Measurements from ENCODE around the gene DEGS2.

DNA sequence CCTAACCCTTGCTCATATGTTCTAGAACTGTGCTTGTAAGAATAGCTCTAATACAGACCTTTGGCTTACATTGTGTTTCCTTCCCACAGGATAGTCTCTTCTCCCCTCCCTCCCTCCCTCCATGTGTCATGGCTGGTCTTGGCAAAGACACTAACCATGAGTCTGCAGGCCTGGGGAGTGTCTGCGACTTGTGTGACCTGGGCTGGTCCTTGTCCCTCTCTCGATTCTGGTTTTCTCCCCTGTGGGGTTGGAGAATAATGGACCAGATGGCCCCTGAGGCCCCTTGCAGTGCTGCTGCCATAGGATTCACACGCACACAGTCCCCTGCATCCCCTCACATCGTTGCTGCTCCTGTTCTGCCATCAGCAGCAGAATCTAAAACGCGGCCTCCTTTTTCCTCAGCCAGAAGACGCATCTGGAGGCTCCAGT, 30.3 kb downstream of the DEGS2 start:
- TF ChIP-seq, protein P1, sequence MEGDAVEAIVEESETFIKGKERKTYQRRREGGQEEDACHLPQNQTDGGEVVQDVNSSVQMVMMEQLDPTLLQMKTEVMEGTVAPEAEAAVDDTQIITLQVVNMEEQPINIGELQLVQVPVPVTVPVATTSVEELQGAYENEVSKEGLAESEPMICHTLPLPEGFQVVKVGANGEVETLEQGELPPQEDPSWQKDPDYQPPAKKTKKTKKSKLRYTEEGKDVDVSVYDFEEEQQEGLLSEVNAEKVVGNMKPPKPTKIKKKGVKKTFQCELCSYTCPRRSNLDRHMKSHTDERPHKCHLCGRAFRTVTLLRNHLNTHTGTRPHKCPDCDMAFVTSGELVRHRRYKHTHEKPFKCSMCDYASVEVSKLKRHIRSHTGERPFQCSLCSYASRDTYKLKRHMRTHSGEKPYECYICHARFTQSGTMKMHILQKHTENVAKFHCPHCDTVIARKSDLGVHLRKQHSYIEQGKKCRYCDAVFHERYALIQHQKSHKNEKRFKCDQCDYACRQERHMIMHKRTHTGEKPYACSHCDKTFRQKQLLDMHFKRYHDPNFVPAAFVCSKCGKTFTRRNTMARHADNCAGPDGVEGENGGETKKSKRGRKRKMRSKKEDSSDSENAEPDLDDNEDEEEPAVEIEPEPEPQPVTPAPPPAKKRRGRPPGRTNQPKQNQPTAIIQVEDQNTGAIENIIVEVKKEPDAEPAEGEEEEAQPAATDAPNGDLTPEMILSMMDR (IDR thresholded peaks at IDR 0.05): no peak
- no peak for TF ChIP-seq EP300 (IDR thresholded peaks at IDR 0.05)
- no peak for TF ChIP-seq POLR2A (IDR thresholded peaks at IDR 0.05)

Measured in gastroesophageal sphincter (tissue), 3 donors.